ENCODE measurements around the gene RRAD.
A peak's percentile ranks its signal among the peaks of the same experiment; 100 is the strongest.

The RRAD gene

GRCh38 chr16:66934138-66934838, 9.0 kb upstream of the RRAD start, which contains the start of gene CIAO2B:
TSS of gene CIAO2B (minus strand) at chr16:66934402. CDS start at chr16:66934364, 38 bp downstream.
- Histone ChIP-seq H3K27me3 (no peaks in the 10 kb centered on the region), H3K4me1 (ENCODE audit: control insufficient read depth in 1 of 2, insufficient read depth in 1 of 2, low read depth in 1 of 2, low read length in 1 of 2) (peaks cover 20 to 23% of the 10 kb centered on the region in 2 experiments), H3K9me3 (no peaks in the 10 kb centered on the region), H3K36me3 (peaks cover 23% of the 10 kb centered on the region), H3K27ac (peak within 1 kb of the TSS; percentile 86), H3K4me3 (ENCODE audit: low read depth in 1 of 2, low read length in 1 of 2) (peak within 1 kb of the TSS; percentile 84 to 92)
- TF ChIP-seq CTCF (IDR thresholded peaks at IDR 0.05), result no peak

- no peaks in the 10 kb centered on the region for H3K27me3 ChIP-seq
- H3K36me3 ChIP-seq, result peaks cover 17% of the 10 kb centered on the region
- H3K27ac ChIP-seq, result peak overlapping the region; percentile 86
- no peaks in the 10 kb centered on the region for H3K9me3 ChIP-seq
- H3K4me1 ChIP-seq (ENCODE audit: control insufficient read depth in 1 of 2, insufficient read depth in 1 of 2, low read depth in 1 of 2, low read length in 1 of 2), result peaks cover 20 to 23% of the 10 kb centered on the region in 2 experiments
- H3K4me3 ChIP-seq (ENCODE audit: low read depth in 1 of 2, low read length in 1 of 2), result peak overlapping the region; percentile 84 to 92
- no peak for TF ChIP-seq CTCF (IDR thresholded peaks at IDR 0.05)
Observed at GRCh38 chr16:66933776-66934137, 8.4 kb upstream of the RRAD start.

- H3K27me3 ChIP-seq, result peaks cover 8% of the 10 kb centered on the region
Observed at GRCh38 chr16:66932076-66932475, 6.7 kb upstream of the RRAD start.

GRCh38 chr16:66931665-66932064, 6.3 kb upstream of the RRAD start:
- Histone ChIP-seq H3K4me1 (ENCODE audit: control insufficient read depth in 1 of 2, insufficient read depth in 1 of 2, low read depth in 1 of 2, low read length in 1 of 2) (peaks cover 15 to 23% of the 10 kb centered on the region in 2 experiments), H3K36me3 (peaks cover 10% of the 10 kb centered on the region), H3K27ac (no peak overlapping the region), H3K27me3 (peaks cover 12% of the 10 kb centered on the region), H3K4me3 (ENCODE audit: low read depth in 1 of 2, low read length in 1 of 2) (no peak overlapping the region), H3K9me3 (no peaks in the 10 kb centered on the region)
- TF ChIP-seq CTCF (IDR thresholded peaks at IDR 0.05), result no peak

More at GRCh38 chr16:66932076-66932475, 6.7 kb upstream of the RRAD start:
- no peak for TF ChIP-seq CTCF (IDR thresholded peaks at IDR 0.05)
- H3K4me1 ChIP-seq (ENCODE audit: control insufficient read depth in 1 of 2, insufficient read depth in 1 of 2, low read depth in 1 of 2, low read length in 1 of 2), result peaks cover 16 to 23% of the 10 kb centered on the region in 2 experiments
- peaks cover 10% of the 10 kb centered on the region for H3K36me3 ChIP-seq
- H3K27ac ChIP-seq, result no peak overlapping the region
- H3K9me3 ChIP-seq, result no peaks in the 10 kb centered on the region
- H3K4me3 ChIP-seq (ENCODE audit: low read depth in 1 of 2, low read length in 1 of 2), result no peak overlapping the region

GRCh38 chr16:66930189-66930588, 4.9 kb upstream of the RRAD start:
- Histone ChIP-seq H3K36me3 (peaks cover 10% of the 10 kb centered on the region), H3K9me3 (no peaks in the 10 kb centered on the region), H3K27me3 (peaks cover 27% of the 10 kb centered on the region), H3K4me3 (ENCODE audit: low read depth in 1 of 2, low read length in 1 of 2) (no peak overlapping the region), H3K4me1 (ENCODE audit: control insufficient read depth in 1 of 2, insufficient read depth in 1 of 2, low read depth in 1 of 2, low read length in 1 of 2) (peaks cover 11 to 17% of the 10 kb centered on the region in 2 experiments), H3K27ac (no peak overlapping the region)
- TF ChIP-seq CTCF (IDR thresholded peaks at IDR 0.05), result no peak
